OCI-LY7 (cell line): ENCODE measurements around the gene ACBD6. TPM values are rescaled to one million over a fixed set of nuclear protein-coding genes. Genes with fewer than 3 reads are reported as not detected.

Experiments
- BruUV-seq: library from RNA; stranded (reverse); fragments of 400-500 nt; replicated peaks from 2 replicates; lab custom pipeline; 2021; lab: Mats Ljungman, UMichigan
- CTCF ChIA-PET: fragments of 300-600 bp; sonication (Branson Sonifier 250); formaldehyde crosslinking; loops from one replicate; lab custom pipeline; 2022; ENCODE audit warnings: antibody characterized with exemption; ENCODE audit not compliant: unreplicated experiment; lab: Charles Lee
- POLR2A ChIA-PET: fragments of 300-600 bp; sonication (Branson Sonifier 250); formaldehyde crosslinking; loops from one replicate; lab custom pipeline; 2022; ENCODE audit warnings: antibody characterized with exemption; lab: Charles Lee
- DNase-seq: peaks from one replicate; pipeline ENCODE4 v3.0.0-alpha.2; 2015; ENCODE audit warnings: low spot score
- H2AFZ ChIP-seq: fragments of 200-600 bp; sonication (generic), shearing (Covaris generic); 2 replicates; pipeline ENCODE4 v1.6.1; 2014; ENCODE audit warnings: mild to moderate bottlenecking, antibody characterized with exemption, low read length, moderate library complexity
- H3K27ac ChIP-seq: fragments of 200-600 bp; sonication (generic); 2 replicates; pipeline ENCODE4 v1.5.1; 2014; ENCODE audit warnings: mixed run types, low read depth, mild to moderate bottlenecking, moderate library complexity, low read length, inconsistent platforms; ENCODE audit not compliant: poor library complexity, severe bottlenecking
- H3K36me3 ChIP-seq: fragments of 200-600 bp; sonication (generic); 2 replicates; pipeline ENCODE4 v1.6.1; 2014; ENCODE audit warnings: mild to moderate bottlenecking, antibody characterized with exemption, low read length, moderate library complexity, mixed read lengths; ENCODE audit not compliant: insufficient read depth
- H3K4me1 ChIP-seq: fragments of 200-600 bp; sonication (generic); 2 replicates; pipeline ENCODE4 v1.5.1; 2014; ENCODE audit warnings: mild to moderate bottlenecking, low read length; ENCODE audit not compliant: insufficient read depth, poor library complexity, severe bottlenecking
- H3K4me2 ChIP-seq: fragments of 200-600 bp; sonication (generic); 2 replicates; pipeline ENCODE4 v1.6.1; 2014; ENCODE audit warnings: mild to moderate bottlenecking, low read length
- H3K4me3 ChIP-seq: fragments of 200-600 bp; sonication (generic); 2 replicates; pipeline ENCODE4 v1.5.1; 2014; ENCODE audit warnings: mild to moderate bottlenecking, low read depth, low read length; ENCODE audit not compliant: poor library complexity, severe bottlenecking
- H3K79me2 ChIP-seq: fragments of 200-600 bp; sonication (generic); 2 replicates; pipeline ENCODE4 v1.6.1; 2016; ENCODE audit warnings: low read depth, mild to moderate bottlenecking, low read length, moderate library complexity, mixed read lengths; ENCODE audit not compliant: insufficient read depth
- H3K9me2 ChIP-seq: fragments of 200-600 bp; sonication (generic); 2 replicates; pipeline ENCODE4 v1.6.1; 2016; ENCODE audit warnings: mild to moderate bottlenecking, low read length, mixed read lengths; ENCODE audit not compliant: insufficient read depth
- H3K9me3 ChIP-seq: fragments of 200-600 bp; sonication (generic); 2 replicates; pipeline ENCODE4 v1.6.1; 2014; ENCODE audit warnings: mild to moderate bottlenecking, mixed run types, low read length, mixed read lengths
- H4K20me1 ChIP-seq: fragments of 200-600 bp; sonication (generic); 2 replicates; pipeline ENCODE4 v1.6.1; 2014; ENCODE audit warnings: mild to moderate bottlenecking, antibody characterized with exemption, low read length, moderate library complexity, mixed read lengths; ENCODE audit not compliant: insufficient read depth
- EZH2phosphoT487 ChIP-seq: fragments of 200-600 bp; sonication (generic); IDR thresholded peaks from 2 replicates; pipeline ENCODE4 v1.6.1; 2018; ENCODE audit warnings: low read depth, borderline replicate concordance, mild to moderate bottlenecking, mixed run types, antibody characterized with exemption, low read length, moderate library complexity, mixed read lengths
- intact Hi-C: fragments of 100-400 bp; cut with micrococcal nuclease; formaldehyde crosslinking; loops from one replicate; pipeline ENCODE4 v1.10.0; 2022; ENCODE audit not compliant: unreplicated experiment
- total RNA-seq, 2 experiments: library from RNA; depleted of rRNA in 1 of 2; stranded (reverse); fragments of >200 nt in 1 of 2; shearing (Covaris generic) in 1 of 2; gene quantifications; 2 replicates each; pipeline ENCODE4 v1.2.3, GENCODE V29; 2014 to 2022
- TF ChIP-seq, protein P1 (sequence below): fragments of 200-600 bp; sonication (generic); conservative IDR thresholded peaks from 2 replicates; pipeline ENCODE4 v1.5.1; 2014; ENCODE audit warnings: mild to moderate bottlenecking, antibody characterized with exemption, low read length, moderate library complexity, mixed read lengths

The ACBD6 gene
- total RNA-seq, 2 experiments from 2014 or later, result 61.2 to 78.4 TPM

DNA sequence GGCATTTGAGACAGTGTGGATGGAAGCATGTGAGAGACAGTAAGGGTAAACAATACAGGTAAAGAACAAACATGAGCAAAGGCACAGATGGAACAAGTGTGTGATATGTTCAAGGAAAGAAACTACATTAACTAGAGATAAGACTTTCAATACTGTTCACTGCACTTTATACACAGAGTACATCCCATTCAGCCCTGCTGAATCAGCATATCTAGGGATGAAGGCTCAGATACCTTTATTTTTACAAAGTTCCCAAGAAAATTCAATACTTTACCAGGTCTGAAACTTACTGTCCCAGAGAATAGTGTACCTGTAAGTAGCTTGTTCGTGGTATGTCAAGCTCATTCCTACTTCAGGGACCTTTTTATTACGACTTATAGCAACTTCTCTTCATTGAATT lies 149.8 kb downstream of the ACBD6 start:
- TF ChIP-seq, protein P1, sequence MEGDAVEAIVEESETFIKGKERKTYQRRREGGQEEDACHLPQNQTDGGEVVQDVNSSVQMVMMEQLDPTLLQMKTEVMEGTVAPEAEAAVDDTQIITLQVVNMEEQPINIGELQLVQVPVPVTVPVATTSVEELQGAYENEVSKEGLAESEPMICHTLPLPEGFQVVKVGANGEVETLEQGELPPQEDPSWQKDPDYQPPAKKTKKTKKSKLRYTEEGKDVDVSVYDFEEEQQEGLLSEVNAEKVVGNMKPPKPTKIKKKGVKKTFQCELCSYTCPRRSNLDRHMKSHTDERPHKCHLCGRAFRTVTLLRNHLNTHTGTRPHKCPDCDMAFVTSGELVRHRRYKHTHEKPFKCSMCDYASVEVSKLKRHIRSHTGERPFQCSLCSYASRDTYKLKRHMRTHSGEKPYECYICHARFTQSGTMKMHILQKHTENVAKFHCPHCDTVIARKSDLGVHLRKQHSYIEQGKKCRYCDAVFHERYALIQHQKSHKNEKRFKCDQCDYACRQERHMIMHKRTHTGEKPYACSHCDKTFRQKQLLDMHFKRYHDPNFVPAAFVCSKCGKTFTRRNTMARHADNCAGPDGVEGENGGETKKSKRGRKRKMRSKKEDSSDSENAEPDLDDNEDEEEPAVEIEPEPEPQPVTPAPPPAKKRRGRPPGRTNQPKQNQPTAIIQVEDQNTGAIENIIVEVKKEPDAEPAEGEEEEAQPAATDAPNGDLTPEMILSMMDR, result no peak
- no peak for TF ChIP-seq EZH2phosphoT487

DNA sequence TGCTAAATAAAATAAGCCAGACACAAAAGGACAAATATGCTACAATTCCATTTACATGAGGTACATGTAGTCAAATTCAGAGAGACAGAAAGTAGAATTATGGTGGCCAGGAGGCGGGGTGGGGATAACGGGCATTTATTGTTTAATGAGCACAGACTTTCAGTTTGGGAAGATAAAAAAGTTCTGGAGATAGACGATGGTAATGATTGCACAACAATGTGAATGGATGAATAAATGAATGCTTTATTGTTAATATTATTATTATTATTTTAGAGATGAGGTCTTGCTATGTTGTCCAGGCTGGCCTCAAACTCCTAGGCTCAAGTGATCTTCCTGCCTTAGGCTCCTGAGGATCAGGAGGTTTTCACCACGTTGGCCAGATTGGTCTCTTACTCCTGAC lies 150.4 kb downstream of the ACBD6 start:
- Histone ChIP-seq H2AFZ (no peak overlapping the region), H3K4me1 (no peaks in the 10 kb centered on the region), H3K36me3 (no peaks in the 10 kb centered on the region), H3K4me3 (no peak overlapping the region), H4K20me1 (no peaks in the 10 kb centered on the region), H3K4me2 (no peak overlapping the region), H3K27ac (no peak overlapping the region), H3K9me2 (no peaks in the 10 kb centered on the region), H3K79me2 (no peaks in the 10 kb centered on the region), H3K9me3 (no peaks in the 10 kb centered on the region)
- TF ChIP-seq EZH2phosphoT487, result no peak
- TF ChIP-seq, protein P1, result no peak
- intact Hi-C loops, result no loop called here
- CTCF ChIA-PET, result no interaction called here
- POLR2A ChIA-PET, result no interaction called here
- BruUV-seq, result no TSS peak
- no peak for DNase-seq

More for the DNA sequence above, 149.8 kb downstream of the ACBD6 start:
- no peak overlapping the region for H2AFZ ChIP-seq
- CTCF ChIA-PET, result no interaction called here
- DNase-seq, result no peak
- no peaks in the 10 kb centered on the region for H3K79me2 ChIP-seq
- no peaks in the 10 kb centered on the region for H3K9me3 ChIP-seq
- H3K36me3 ChIP-seq, result no peaks in the 10 kb centered on the region
- H3K4me2 ChIP-seq, result no peak overlapping the region
- no peak overlapping the region for H3K4me3 ChIP-seq
- H3K27ac ChIP-seq, result no peak overlapping the region
- H3K9me2 ChIP-seq, result no peaks in the 10 kb centered on the region
- intact Hi-C loops, result no loop called here
- POLR2A ChIA-PET, result interaction anchor here (1.3 to 1.6 kb wide), 2 partner anchors 20 to 41 kb away, joined by 5 read pairs; no protein-coding TSS in a partner anchor
- H4K20me1 ChIP-seq, result no peaks in the 10 kb centered on the region
- no peaks in the 10 kb centered on the region for H3K4me1 ChIP-seq
- BruUV-seq, result no TSS peak

DNA sequence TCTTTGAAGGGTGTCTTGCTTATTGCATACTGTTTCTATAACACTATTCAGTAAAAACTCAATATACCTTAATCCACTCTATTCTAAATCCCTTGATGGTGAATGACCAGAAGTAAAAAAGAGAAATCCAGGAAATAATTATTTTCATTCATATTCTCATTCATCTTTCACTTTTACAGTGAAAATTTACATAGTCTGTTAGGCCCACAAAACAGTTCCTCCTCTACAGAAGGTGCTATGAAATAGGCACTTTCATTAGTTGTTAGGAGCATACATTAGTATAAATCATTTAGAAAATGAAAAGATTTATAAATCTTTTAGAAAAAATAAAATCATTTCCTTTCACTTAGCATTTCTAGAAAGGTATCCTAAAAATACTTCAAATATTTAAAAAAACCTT lies 157.2 kb downstream of the ACBD6 start:
- Histone ChIP-seq H3K36me3 (no peaks in the 10 kb centered on the region), H3K4me3 (no peak overlapping the region), H3K4me1 (no peaks in the 10 kb centered on the region), H3K79me2 (no peaks in the 10 kb centered on the region), H3K9me3 (no peaks in the 10 kb centered on the region), H4K20me1 (no peaks in the 10 kb centered on the region), H3K9me2 (no peaks in the 10 kb centered on the region), H3K4me2 (no peak overlapping the region), H2AFZ (no peak overlapping the region), H3K27ac (no peak overlapping the region)
- no TSS peak for BruUV-seq
- intact Hi-C loops, result no loop called here
- ChIA-PET CTCF (no interaction called here), POLR2A (interaction anchor here (0.8 kb wide), 1 partner anchor 18 kb away, joined by 4 read pairs; no protein-coding TSS in a partner anchor)
- no peak for DNase-seq
- no peak for TF ChIP-seq EZH2phosphoT487
- TF ChIP-seq, protein P1, result no peak
